Fibroblast of lung (primary cell): ENCODE measurements around the gene SERINC5. TPM values are rescaled to one million over a fixed set of nuclear protein-coding genes. Genes with fewer than 3 reads are reported as not detected.

Source experiments
- DNase-seq, 2 donors: peaks; one replicate each; pipeline versions ENCODE4 v3.0.0 to v3.0.0-alpha.2; 2010; ENCODE audit warnings: low read depth in 2 of 2
- H2AFZ ChIP-seq: 2 replicates; pipeline ENCODE4 v1.5.1; 2012; ENCODE audit warnings: low read length, control low read depth, inconsistent platforms
- H3K27ac ChIP-seq: 2 replicates; pipeline ENCODE4 v1.5.1; 2011; ENCODE audit warnings: low read length, control low read depth; ENCODE audit not compliant: insufficient read depth
- H3K27me3 ChIP-seq: 2 replicates; pipeline ENCODE4 v1.5.1; 2011; ENCODE audit warnings: mild to moderate bottlenecking, low read length; ENCODE audit not compliant: control insufficient read depth, insufficient read depth
- H3K36me3 ChIP-seq: 2 replicates; pipeline ENCODE4 v1.5.1; 2011; ENCODE audit warnings: low read length; ENCODE audit not compliant: control insufficient read depth, insufficient read depth
- H3K4me1 ChIP-seq: 2 replicates; pipeline ENCODE4 v1.5.1; 2011; ENCODE audit warnings: low read length; ENCODE audit not compliant: control insufficient read depth, insufficient read depth; ENCODE audit errors: extremely low read depth
- H3K4me2 ChIP-seq: 2 replicates; pipeline ENCODE4 v1.5.1; 2011; ENCODE audit warnings: low read length, control low read depth; ENCODE audit not compliant: insufficient read depth; ENCODE audit errors: extremely low read depth
- H3K4me3 ChIP-seq, 4 experiments: fragments of 200-600 bp in 1 of 4; sonication (generic) in 1 of 4; replicated peaks in 1 of 4; 2 replicates each; pipeline ENCODE4 v1.5.1; 2011 to 2016; ENCODE audit warnings: low read length in 4 of 4, low read depth in 3 of 4, mild to moderate bottlenecking in 3 of 4, control low read depth in 2 of 4, inconsistent platforms in 1 of 4, mixed read lengths in 1 of 4; ENCODE audit not compliant: insufficient read depth in 1 of 4; ENCODE audit errors: control extremely low read depth in 1 of 4
- H3K79me2 ChIP-seq: 2 replicates; pipeline ENCODE4 v1.5.1; 2012; ENCODE audit warnings: mild to moderate bottlenecking, low read length, inconsistent platforms; ENCODE audit not compliant: control insufficient read depth, insufficient read depth
- H3K9ac ChIP-seq: 2 replicates; pipeline ENCODE4 v1.5.1; 2011; ENCODE audit warnings: mild to moderate bottlenecking, low read length, control low read depth; ENCODE audit not compliant: insufficient read depth
- H3K9me3 ChIP-seq: 2 replicates; pipeline ENCODE4 v1.5.1; 2012; ENCODE audit warnings: low read depth, low read length; ENCODE audit not compliant: control insufficient read depth, insufficient read depth
- H4K20me1 ChIP-seq: 2 replicates; pipeline ENCODE4 v1.5.1; 2011; ENCODE audit warnings: low read length; ENCODE audit not compliant: control insufficient read depth, insufficient read depth; ENCODE audit errors: extremely low read depth
- CTCF ChIP-seq, 2 donors: IDR thresholded peaks in 1 of 2; conservative IDR thresholded peaks in 1 of 2; 1 replicate in 1 of 2; 2 replicates in 1 of 2; pipeline ENCODE4 v1.5.1; 2011 to 2012; ENCODE audit warnings: low read length in 2 of 2, control low read depth in 1 of 2, inconsistent platforms in 1 of 2, low read depth in 1 of 2, mild to moderate bottlenecking in 1 of 2
- EZH2 ChIP-seq: IDR thresholded peaks from 2 replicates; pipeline ENCODE4 v1.5.1; 2012; ENCODE audit warnings: low read length, control low read depth, mild to moderate bottlenecking; ENCODE audit errors: missing control alignments
- polyA plus RNA-seq, 2 donors: library from polyadenylated mRNA; depleted of rRNA in 1 of 2; stranded (reverse) in 1 of 2; unstranded in 1 of 2; fragments of >200 nt; gene quantifications; 2 replicates each; pipeline ENCODE4 v1.2.1, GENCODE V29; 2011 to 2012; ENCODE audit warnings: missing spikeins in 1 of 2
- total RNA-seq: library from RNA; depleted of rRNA; stranded (reverse); fragments of >200 nt; gene quantifications from 2 replicates; pipeline ENCODE4 v1.2.1, GENCODE V29; 2014

The SERINC5 gene
- total and polyA plus RNA-seq, 2 donors (not counting 1 experiment from before 2014, with no cell fraction given): 9.5 to 10.9 TPM

GRCh38 chr5:80254767-80255430, 949 bp downstream of the SERINC5 start:
- DNase-seq: peak; percentile 25 to 68
- no peaks in the 10 kb centered on the region for H3K27me3 ChIP-seq
- H3K9me3 ChIP-seq: no peaks in the 10 kb centered on the region
- no peaks in the 10 kb centered on the region for H4K20me1 ChIP-seq
- H3K4me3 ChIP-seq: peak overlapping the region; percentile 85 to 93 (median 92)
- peak overlapping the region; percentile 76 for H3K9ac ChIP-seq
- H3K36me3 ChIP-seq: no peaks in the 10 kb centered on the region
- TF ChIP-seq CTCF (conservative IDR thresholded peaks at IDR 0.05 in 1 of 2, IDR thresholded peaks at IDR 0.05 in 1 of 2; ENCODE audit: low read depth in 1 of 2, low read length in 2 of 2): no peak
- TF ChIP-seq EZH2: no peak
- peak overlapping the region; percentile 92 for H2AFZ ChIP-seq
- H3K79me2 ChIP-seq: no peaks in the 10 kb centered on the region
- peak overlapping the region; percentile 74 for H3K27ac ChIP-seq
- H3K4me1 ChIP-seq: peaks cover 4% of the 10 kb centered on the region
- peak overlapping the region; percentile 99 for H3K4me2 ChIP-seq

GRCh38 chr5:80251636-80252035, 4.2 kb downstream of the SERINC5 start:
- DNase-seq: no peak
- no peak overlapping the region for H3K9ac ChIP-seq
- TF ChIP-seq EZH2 (no peak), CTCF (conservative IDR thresholded peaks at IDR 0.05 in 1 of 2, IDR thresholded peaks at IDR 0.05 in 1 of 2; ENCODE audit: low read depth in 1 of 2, low read length in 2 of 2) (no peak)
- H3K27me3 ChIP-seq: no peaks in the 10 kb centered on the region
- no peaks in the 10 kb centered on the region for H3K79me2 ChIP-seq
- H3K4me1 ChIP-seq: peaks cover 4% of the 10 kb centered on the region
- no peak overlapping the region for H3K27ac ChIP-seq
- no peak overlapping the region for H3K4me3 ChIP-seq
- H2AFZ ChIP-seq: no peak overlapping the region
- H4K20me1 ChIP-seq: no peaks in the 10 kb centered on the region
- no peaks in the 10 kb centered on the region for H3K9me3 ChIP-seq
- no peak overlapping the region for H3K4me2 ChIP-seq
- H3K36me3 ChIP-seq: no peaks in the 10 kb centered on the region

- no peaks in the 10 kb centered on the region for H3K27me3 ChIP-seq
- H3K4me1 ChIP-seq: peaks cover 6% of the 10 kb centered on the region
- H4K20me1 ChIP-seq: no peaks in the 10 kb centered on the region
- H3K9me3 ChIP-seq: no peaks in the 10 kb centered on the region
- no peak overlapping the region for H3K4me3 ChIP-seq
- no peak overlapping the region for H3K4me2 ChIP-seq
- no peak overlapping the region for H3K9ac ChIP-seq
- H2AFZ ChIP-seq: no peak overlapping the region
- no peaks in the 10 kb centered on the region for H3K79me2 ChIP-seq
- TF ChIP-seq CTCF (conservative IDR thresholded peaks at IDR 0.05 in 1 of 2, IDR thresholded peaks at IDR 0.05 in 1 of 2; ENCODE audit: low read depth in 1 of 2, low read length in 2 of 2) (no peak), EZH2 (no peak)
- DNase-seq: no peak
- no peak overlapping the region for H3K27ac ChIP-seq
- no peaks in the 10 kb centered on the region for H3K36me3 ChIP-seq
Measured at GRCh38 chr5:80250801-80251200, 5.0 kb downstream of the SERINC5 start.
